HUES64 (cell line): ENCODE measurements around the gene TFAP2B.

Source experiments
- H3K27ac ChIP-seq: 2 replicates; pipeline ENCODE4 v1.7.0; 2013; ENCODE audit warnings: low read depth, low read length, inconsistent platforms
- H3K27me3 ChIP-seq: 2 replicates; pipeline ENCODE4 v1.6.1; 2013; ENCODE audit warnings: mild to moderate bottlenecking, low read length; ENCODE audit not compliant: insufficient read depth
- H3K36me3 ChIP-seq: 2 replicates; pipeline ENCODE4 v1.6.1; 2013; ENCODE audit warnings: mild to moderate bottlenecking, low read length; ENCODE audit not compliant: insufficient read depth
- H3K4me1 ChIP-seq: 2 replicates; pipeline ENCODE4 v1.6.1; 2013; ENCODE audit warnings: mild to moderate bottlenecking, low read length, moderate library complexity; ENCODE audit not compliant: insufficient read depth
- H3K4me3 ChIP-seq: 2 replicates; pipeline ENCODE4 v1.5.1; 2013; ENCODE audit warnings: mild to moderate bottlenecking, low read length, moderate library complexity
- H3K9ac ChIP-seq: 2 replicates; pipeline ENCODE4 v1.6.1; 2013; ENCODE audit warnings: mild to moderate bottlenecking, low read depth, low read length
- H3K9me3 ChIP-seq: 2 replicates; pipeline ENCODE4 v1.6.1; 2013; ENCODE audit warnings: low read depth, low read length; ENCODE audit not compliant: insufficient read depth
- WGBS: fragments of 150-250, 120-280 bp; methylation state at CpG from one replicate; pipeline ENCODE4 v1.1.7; 2013; ENCODE audit warnings: missing lambda C conversion rate; 5-methylcytosine and 5-hydroxymethylcytosine counted together

The TFAP2B gene

DNA sequence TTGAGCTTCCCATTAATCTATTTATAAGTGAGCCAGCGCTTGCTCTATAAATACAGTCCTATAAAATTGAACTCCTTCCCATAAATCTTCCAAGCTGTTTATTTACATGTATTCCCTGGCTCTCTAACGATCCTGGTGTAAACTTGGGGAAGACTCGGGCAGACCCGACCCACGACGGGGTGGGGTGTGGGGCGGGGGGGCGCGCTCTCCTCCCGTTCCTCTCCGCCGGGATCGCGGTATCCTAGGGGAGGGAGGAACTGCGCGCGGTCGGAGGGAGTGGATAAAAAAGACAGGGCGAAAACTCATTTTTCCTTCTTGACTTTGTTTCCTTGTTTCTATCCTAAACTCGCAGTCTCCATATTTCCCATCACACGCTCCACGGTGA lies 31.1 kb downstream of the TFAP2B start:
- peaks cover 36% of the 10 kb centered on the region for H3K4me1 ChIP-seq
- no peaks in the 10 kb centered on the region for H3K9me3 ChIP-seq
- WGBS, result under 1% methylated on average over 16 of the region's 22 CpGs
- H3K9ac ChIP-seq, result no peak overlapping the region
- H3K27me3 ChIP-seq, result peaks cover 100% of the 10 kb centered on the region
- no peaks in the 10 kb centered on the region for H3K36me3 ChIP-seq
- H3K27ac ChIP-seq, result no peak overlapping the region
- peak overlapping the region; percentile 42 for H3K4me3 ChIP-seq

DNA sequence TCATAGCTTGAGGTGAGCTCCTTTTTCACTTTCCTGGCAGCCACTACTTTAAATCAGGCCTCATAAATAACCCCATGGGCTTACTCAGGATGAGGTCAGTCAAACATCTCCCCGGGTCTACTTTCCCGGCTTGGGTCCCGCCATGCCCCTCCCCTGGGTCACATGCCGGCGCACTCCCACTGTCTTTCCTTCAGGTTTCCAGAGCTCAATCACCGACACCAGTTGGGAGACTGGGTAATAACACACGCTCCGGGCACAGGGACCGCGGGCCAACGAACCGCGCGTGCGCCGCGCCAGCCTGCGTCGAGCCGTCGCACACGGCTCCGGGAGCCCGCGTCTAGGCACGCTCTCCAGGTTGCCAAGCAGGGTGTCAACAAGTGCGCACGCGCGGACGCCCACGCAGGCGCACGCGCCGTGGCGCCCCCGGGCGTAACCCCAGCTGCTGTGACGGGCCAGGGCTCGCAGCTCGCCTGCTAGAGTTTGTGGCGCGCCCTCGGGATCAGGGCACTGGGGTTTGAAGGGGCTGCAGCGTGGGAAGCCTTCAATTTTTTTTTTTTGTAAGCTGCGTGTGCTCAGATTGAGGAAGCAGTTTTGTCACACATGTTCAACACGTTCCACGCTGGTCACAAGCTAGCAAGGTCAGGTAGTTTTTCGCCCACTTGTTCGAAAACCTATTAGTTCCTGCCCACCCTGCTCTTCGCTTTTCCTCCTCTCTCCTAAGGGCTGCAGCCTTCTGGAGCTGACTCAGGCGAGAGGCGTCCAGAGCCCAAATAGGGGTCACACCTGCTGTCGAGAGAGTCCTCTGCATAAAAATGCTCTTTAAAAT lies 31.8 kb downstream of the TFAP2B start:
- peaks cover 34% of the 10 kb centered on the region for H3K4me1 ChIP-seq
- H3K9ac ChIP-seq, result no peak overlapping the region
- H3K36me3 ChIP-seq, result no peaks in the 10 kb centered on the region
- peak overlapping the region; percentile 42 for H3K4me3 ChIP-seq
- H3K9me3 ChIP-seq, result no peaks in the 10 kb centered on the region
- no peak overlapping the region for H3K27ac ChIP-seq
- H3K27me3 ChIP-seq, result peaks cover 100% of the 10 kb centered on the region
- under 1% methylated on average over 55 of the region's 55 CpGs for WGBS

DNA sequence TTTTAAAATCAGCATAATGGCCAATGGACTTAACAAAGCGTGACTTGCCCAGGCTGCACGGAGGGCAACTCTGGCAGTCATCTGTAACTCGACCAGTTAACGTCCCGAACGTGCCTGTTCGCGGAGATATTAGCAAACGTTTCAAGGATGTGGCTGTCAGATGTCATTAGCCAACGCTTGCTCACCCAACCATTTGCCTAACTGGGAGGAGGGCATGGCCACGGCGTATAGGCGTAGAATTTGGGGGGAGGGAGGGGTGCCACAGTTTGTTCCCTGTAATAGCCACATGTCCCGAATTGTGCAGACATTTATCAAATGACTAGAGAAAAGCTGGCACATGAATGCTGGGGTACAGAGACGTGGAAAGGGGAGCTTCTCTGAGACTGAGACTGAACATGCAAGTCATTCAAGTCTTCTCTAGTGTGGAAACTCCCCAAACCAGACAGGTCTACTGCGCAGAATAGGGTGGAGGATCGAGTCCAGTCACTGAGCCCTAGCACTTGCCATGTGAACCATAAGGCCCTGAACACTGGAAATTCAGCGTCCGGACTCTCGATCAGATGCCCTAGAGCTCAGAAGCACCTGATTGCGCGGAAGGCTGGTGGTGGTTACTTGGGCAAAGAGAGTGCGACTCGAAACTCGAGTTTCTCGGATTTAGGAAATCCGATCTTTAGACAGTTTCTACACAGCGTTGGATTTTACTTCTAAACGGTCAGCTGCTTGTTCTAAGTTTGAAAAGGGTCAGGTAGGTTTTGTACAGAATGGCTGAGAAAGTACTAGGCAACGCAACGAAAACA lies 32.6 kb downstream of the TFAP2B start:
- Histone ChIP-seq H3K36me3 (no peaks in the 10 kb centered on the region), H3K4me3 (peak overlapping the region; percentile 42), H3K4me1 (peaks cover 34% of the 10 kb centered on the region), H3K27ac (no peak overlapping the region), H3K9me3 (no peaks in the 10 kb centered on the region), H3K27me3 (peaks cover 97% of the 10 kb centered on the region), H3K9ac (no peak overlapping the region)
- 9% methylated on average over 29 of the region's 31 CpGs for WGBS

DNA sequence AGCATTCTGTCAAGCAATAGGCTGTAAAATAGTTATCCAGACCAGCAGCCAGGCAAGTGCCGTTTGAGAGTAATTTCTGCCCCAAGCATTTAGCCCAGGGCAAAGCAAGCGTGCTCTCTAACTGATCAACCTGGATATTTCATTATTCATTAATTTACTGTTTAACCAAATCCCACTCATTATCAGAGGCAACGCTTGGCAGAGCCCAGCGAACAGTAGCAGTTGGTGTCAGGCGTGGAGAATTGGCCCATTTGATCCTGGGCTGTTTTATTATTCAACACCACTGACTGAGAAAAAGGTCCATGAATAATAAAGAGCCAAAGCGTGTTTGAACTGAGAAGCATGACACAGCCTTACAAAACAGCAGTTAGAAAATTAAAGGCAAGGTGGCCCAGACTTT lies 35.3 kb downstream of the TFAP2B start:
- no peaks in the 10 kb centered on the region for H3K36me3 ChIP-seq
- no peak overlapping the region for H3K4me3 ChIP-seq
- WGBS, result 21% methylated on average over 6 of the region's 6 CpGs
- peaks cover 24% of the 10 kb centered on the region for H3K4me1 ChIP-seq
- H3K27me3 ChIP-seq, result peaks cover 72% of the 10 kb centered on the region
- H3K9me3 ChIP-seq, result no peaks in the 10 kb centered on the region
- H3K27ac ChIP-seq, result no peak overlapping the region
- H3K9ac ChIP-seq, result no peak overlapping the region

DNA sequence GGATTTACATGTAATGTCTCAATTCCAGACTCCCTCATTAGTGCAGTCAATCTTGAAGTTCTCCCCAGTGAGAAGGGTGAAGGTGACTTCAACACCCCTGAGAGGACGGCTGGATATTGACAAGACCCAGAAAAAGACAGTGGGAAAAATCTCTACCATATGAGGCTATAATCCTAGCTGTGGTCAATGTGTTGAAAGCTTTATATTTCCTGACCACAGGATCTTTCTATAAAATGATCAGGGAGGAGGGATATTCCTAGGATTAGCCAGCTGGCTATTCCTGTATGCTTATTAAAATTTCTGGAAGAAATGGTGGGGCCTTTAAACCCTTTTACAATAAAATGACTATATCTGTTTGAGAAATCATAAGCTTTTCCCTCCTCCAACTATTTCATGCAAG lies 43.0 kb downstream of the TFAP2B start:
- no CpG with 5 or more reads among the region's 1 CpG for WGBS
- peaks cover 1% of the 10 kb centered on the region; the same call in 1 of the 2 replicates for H3K27me3 ChIP-seq
- no peak overlapping the region for H3K4me3 ChIP-seq
- H3K9ac ChIP-seq, result no peak overlapping the region
- no peaks in the 10 kb centered on the region for H3K36me3 ChIP-seq
- H3K9me3 ChIP-seq, result no peaks in the 10 kb centered on the region
- H3K27ac ChIP-seq, result no peak overlapping the region
- peaks cover 14% of the 10 kb centered on the region for H3K4me1 ChIP-seq

DNA sequence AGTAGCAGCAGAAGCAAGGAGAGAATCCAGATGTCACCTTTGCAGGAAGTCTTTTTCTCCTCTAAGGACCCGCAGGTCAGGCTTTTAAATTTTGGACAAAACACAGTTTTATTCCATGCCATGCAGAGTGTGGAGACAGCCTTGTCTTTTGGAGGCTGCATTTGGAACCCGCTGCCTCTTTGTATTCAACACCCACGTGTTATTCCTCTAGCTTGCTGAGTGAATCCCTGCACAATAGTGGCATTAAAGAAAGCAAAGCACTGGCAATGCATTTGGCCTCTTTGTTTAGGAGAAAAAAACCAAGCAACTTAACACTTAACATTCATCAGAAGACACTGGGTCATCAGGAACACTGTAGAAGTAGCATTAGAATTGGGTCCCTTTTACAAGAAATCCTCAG lies 43.5 kb downstream of the TFAP2B start:
- Histone ChIP-seq H3K4me3 (no peak overlapping the region), H3K36me3 (no peaks in the 10 kb centered on the region), H3K27ac (no peak overlapping the region), H3K9ac (no peak overlapping the region), H3K9me3 (no peaks in the 10 kb centered on the region), H3K4me1 (peaks cover 14% of the 10 kb centered on the region), H3K27me3 (no peaks in the 10 kb centered on the region)
- WGBS, result 76% methylated on average over 3 of the region's 3 CpGs

DNA sequence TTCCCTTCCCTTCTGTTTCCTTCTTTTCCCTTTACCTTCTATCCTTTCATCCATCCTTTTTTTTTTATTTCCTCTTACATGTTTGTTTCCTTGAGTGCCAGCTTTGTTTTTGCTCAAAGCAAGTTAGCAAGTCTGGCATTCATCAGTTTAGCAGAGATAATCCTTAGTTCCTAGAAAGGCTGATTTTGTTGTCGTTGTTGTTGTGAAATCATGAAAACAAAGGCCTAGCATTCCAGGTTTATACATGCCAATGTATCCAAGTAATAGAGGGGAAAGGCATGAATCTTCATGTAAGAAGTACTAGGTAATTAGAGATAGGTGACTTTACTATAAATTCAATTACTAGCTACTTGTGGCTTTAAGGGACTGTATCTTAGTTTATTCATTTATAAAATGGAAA lies 45.9 kb downstream of the TFAP2B start:
- H3K27me3 ChIP-seq, result no peaks in the 10 kb centered on the region
- H3K27ac ChIP-seq, result no peak overlapping the region
- H3K9ac ChIP-seq, result no peak overlapping the region
- no peaks in the 10 kb centered on the region for H3K9me3 ChIP-seq
- H3K36me3 ChIP-seq, result no peaks in the 10 kb centered on the region
- H3K4me1 ChIP-seq, result peaks cover 27% of the 10 kb centered on the region
- H3K4me3 ChIP-seq, result no peak overlapping the region
- WGBS, result 41% methylated on average over 1 of the region's 1 CpG

DNA sequence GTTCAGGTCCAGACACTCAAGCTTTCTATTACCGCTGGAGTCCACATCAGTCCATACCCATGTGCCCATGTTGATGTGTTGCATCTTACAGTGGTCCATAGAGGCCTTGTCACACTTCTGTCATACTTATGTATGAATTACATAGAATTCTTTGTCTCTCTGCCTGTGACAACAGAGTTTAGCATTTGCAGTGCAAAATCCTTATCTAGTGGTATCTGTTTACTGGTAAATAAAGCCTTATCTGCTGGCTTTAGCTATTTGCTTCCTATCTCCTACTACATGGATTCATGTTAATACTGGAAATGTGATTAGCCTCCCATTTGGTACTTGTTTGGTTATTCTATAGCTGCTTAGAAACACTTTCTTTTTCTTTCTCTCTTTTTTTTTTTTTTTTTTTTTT lies 49.8 kb downstream of the TFAP2B start:
- 95% methylated on average over 1 of the region's 1 CpG for whole genome bisulfite sequencing
- H3K4me3 ChIP-seq, result no peak overlapping the region
- H3K36me3 ChIP-seq, result no peaks in the 10 kb centered on the region

DNA sequence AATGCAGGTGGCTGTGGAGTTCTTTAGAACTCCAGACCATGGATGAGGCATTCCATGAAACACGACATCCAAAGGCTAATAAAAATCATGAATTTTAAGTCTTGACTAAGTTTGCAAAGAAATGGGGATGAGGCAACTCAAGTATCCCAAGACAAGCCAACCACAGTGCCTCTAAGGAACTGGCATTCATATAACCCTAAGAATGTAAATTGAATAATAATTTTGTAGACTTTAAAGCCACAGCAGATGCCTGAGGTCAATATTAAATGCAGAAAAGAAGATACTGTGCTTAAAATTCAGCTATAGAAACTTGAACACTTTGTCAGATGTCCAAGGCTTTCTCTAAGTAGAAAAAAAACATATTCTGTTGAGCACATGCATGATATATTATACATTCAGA lies 54.5 kb downstream of the TFAP2B start:
- Histone ChIP-seq H3K9ac (no peak overlapping the region), H3K27ac (no peak overlapping the region), H3K4me3 (no peak overlapping the region), H3K9me3 (no peaks in the 10 kb centered on the region), H3K27me3 (no peaks in the 10 kb centered on the region), H3K36me3 (no peaks in the 10 kb centered on the region), H3K4me1 (peaks cover 13% of the 10 kb centered on the region)
- WGBS, result 89% methylated on average over 1 of the region's 1 CpG

More for the DNA sequence above, 49.8 kb downstream of the TFAP2B start:
- no peaks in the 10 kb centered on the region for H3K27me3 ChIP-seq
- no peak overlapping the region for H3K9ac ChIP-seq
- no peaks in the 10 kb centered on the region for H3K9me3 ChIP-seq
- H3K27ac ChIP-seq, result no peak overlapping the region
- peaks cover 23% of the 10 kb centered on the region for H3K4me1 ChIP-seq

DNA sequence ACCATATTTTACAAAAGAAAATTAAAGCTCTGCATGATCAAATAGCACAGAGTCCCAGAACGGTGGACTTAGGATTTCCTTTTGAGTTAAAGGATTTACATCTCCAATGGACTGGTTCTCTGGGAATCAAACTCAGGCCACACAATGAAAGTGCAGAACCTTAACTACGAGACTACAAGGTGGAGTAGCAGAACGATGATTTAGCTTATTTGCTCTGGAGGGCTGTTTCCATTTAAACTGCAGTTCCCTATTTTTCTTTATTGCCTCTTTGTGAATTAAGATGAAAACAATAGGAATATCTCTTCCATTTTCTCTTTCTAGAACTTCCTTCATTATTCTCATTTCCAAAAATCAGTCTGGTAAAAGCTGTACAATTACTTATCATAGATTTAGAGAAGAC lies 65.7 kb downstream of the TFAP2B start:
- H3K4me1 ChIP-seq, result 0 out of 2 replicates have a peak, but pooled peaks cover 3% of the 10 kb centered on the region

DNA sequence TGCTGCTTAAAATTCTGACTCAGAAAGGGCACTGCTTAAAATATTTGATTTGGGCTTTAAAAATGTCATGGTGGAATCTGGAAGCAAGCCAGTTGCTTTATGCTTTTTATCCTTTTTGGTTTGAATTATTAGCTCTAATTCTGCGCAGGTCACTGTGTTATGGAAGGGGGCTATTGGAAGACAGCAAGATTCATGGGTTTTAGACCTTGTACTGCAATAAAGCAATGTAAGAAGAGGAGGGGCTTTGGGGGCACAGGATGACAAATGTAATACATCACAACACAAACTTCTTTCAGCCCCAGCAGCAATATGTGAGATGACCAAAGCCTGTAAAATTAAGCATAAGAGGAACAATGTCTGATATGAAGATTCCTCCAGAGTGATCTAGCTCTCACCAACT lies 68.4 kb downstream of the TFAP2B start:
- Histone ChIP-seq H3K27me3 (no peaks in the 10 kb centered on the region), H3K4me3 (no peak overlapping the region), H3K9me3 (no peaks in the 10 kb centered on the region), H3K36me3 (no peaks in the 10 kb centered on the region), H3K9ac (no peak overlapping the region), H3K27ac (no peak overlapping the region), H3K4me1 (no peaks in the 10 kb centered on the region; the same call in none of the 2 replicates)
- 93% methylated on average over 1 of the region's 1 CpG for WGBS

More for the DNA sequence above, 65.7 kb downstream of the TFAP2B start:
- H3K9me3 ChIP-seq, result no peaks in the 10 kb centered on the region
- no peaks in the 10 kb centered on the region for H3K36me3 ChIP-seq
- no peak overlapping the region for H3K4me3 ChIP-seq
- no peak overlapping the region for H3K27ac ChIP-seq
- WGBS, result 91% methylated on average over 3 of the region's 3 CpGs
- no peak overlapping the region for H3K9ac ChIP-seq
- H3K27me3 ChIP-seq, result no peaks in the 10 kb centered on the region
